HG03060 (cell line): ENCODE measurements around the gene PCDH15.
"Not testable (repeated sequence)": the region's sequence is repeated elsewhere in the genome, so short reads cannot be mapped to it uniquely, and the experiment has no call there.

Experiments used
- ATAC-seq: cut with Tn5 transposase; IDR thresholded peaks from one replicate; pipeline ENCODE4 v1.9.1; 2021; ENCODE audit warnings: low read depth, moderate number of reproducible peaks; ENCODE audit not compliant: unreplicated experiment

PCDH15 gene

GRCh38 chr10:54011117-54011516 is 789.9 kb downstream of the PCDH15 start:
- no peak for ATAC-seq

- no peak for ATAC-seq
These were observed 790.6 kb downstream of the PCDH15 start for GRCh38 chr10:54010337-54010933.

- ATAC-seq: no peak
These were observed 791.4 kb downstream of the PCDH15 start for GRCh38 chr10:54009672-54010071.

GRCh38 chr10:54002077-54002476 is 799.0 kb downstream of the PCDH15 start:
- no peak for ATAC-seq

- ATAC-seq: no peak
These were observed 803.1 kb downstream of the PCDH15 start for GRCh38 chr10:53997953-53998352.

GRCh38 chr10:53990799-53991238 is 810.2 kb downstream of the PCDH15 start:
- ATAC-seq: no peak

- ATAC-seq: no peak
These were observed 817.6 kb downstream of the PCDH15 start for GRCh38 chr10:53983431-53983830.

- no peak for ATAC-seq
These were observed 820.8 kb downstream of the PCDH15 start for GRCh38 chr10:53980210-53980609.

- ATAC-seq: no peak
These were observed 822.7 kb downstream of the PCDH15 start for GRCh38 chr10:53978301-53978700.

GRCh38 chr10:53977267-53977666 is 823.8 kb downstream of the PCDH15 start:
- ATAC-seq: no peak

GRCh38 chr10:53957401-53957800 is 843.6 kb downstream of the PCDH15 start:
- ATAC-seq: no peak

GRCh38 chr10:53955091-53955490 is 845.9 kb downstream of the PCDH15 start:
- no peak for ATAC-seq

- no peak for ATAC-seq
These were observed 848.1 kb downstream of the PCDH15 start for GRCh38 chr10:53952698-53953630.

GRCh38 chr10:53939654-53940053 is 861.4 kb downstream of the PCDH15 start:
- no peak for ATAC-seq

GRCh38 chr10:53930648-53931047 is 870.4 kb downstream of the PCDH15 start:
- ATAC-seq: no peak

- not testable (repeated sequence) for ATAC-seq
These were observed 876.9 kb downstream of the PCDH15 start for GRCh38 chr10:53924051-53924700.

GRCh38 chr10:53918755-53919154 is 882.3 kb downstream of the PCDH15 start:
- ATAC-seq: no peak

- no peak for ATAC-seq
These were observed 891.2 kb downstream of the PCDH15 start for GRCh38 chr10:53909791-53910190.

GRCh38 chr10:53904506-53905241 is 896.4 kb downstream of the PCDH15 start:
- ATAC-seq: no peak

GRCh38 chr10:53903756-53904155 is 897.3 kb downstream of the PCDH15 start:
- no peak for ATAC-seq
